Amniotic stem cell (primary cell): ENCODE measurements around the gene LDAF1.
"Not testable (repeated sequence)": the region's sequence is repeated elsewhere in the genome, so short reads cannot be mapped to it uniquely, and the experiment has no call there.

Experiments used
- DNase-seq: peaks from one replicate; lab custom pipeline; 2025; lab: John Stamatoyannopoulos, UW

LDAF1 gene

DNA sequence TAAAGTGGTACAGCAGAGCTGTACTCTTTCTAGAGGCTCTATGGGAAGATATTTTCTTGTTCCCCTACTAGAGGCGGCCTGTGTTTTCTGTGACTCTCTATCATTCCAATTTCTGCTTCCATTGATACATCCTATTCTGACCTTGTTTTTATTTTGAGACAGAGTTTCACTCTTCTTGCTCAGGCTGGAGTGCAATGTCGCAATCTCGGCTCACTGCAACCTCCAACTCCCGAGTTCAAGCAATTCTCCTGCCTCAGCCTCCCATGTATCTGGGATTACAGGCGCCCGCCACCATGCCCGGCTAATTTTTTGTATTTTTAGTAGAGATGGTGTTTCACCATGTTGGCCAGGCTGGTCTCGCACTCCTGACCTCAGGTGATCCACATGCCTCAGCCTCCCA is 36.9 kb downstream of the LDAF1 start:
- DNase-seq: not testable (repeated sequence)

DNA sequence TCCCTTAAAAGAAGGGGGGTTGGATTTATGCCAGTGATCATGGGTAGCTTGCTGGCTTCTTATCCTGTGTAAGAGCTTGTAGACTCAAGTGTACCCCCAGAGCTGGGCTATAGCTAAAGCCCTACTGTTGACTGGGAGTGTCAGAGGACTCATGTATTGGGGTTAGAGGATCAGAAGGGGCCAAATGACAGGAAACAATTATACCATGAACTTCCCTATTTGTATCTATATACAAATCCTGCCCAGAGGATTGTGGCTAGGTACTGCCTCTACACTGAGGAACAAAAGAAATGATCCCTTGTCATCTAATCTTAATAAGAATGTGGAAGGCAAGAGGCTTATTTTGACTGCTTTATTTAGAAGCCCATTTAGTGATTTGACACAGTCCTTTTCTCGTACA is 38.6 kb downstream of the LDAF1 start:
- DNase-seq: no peak

DNA sequence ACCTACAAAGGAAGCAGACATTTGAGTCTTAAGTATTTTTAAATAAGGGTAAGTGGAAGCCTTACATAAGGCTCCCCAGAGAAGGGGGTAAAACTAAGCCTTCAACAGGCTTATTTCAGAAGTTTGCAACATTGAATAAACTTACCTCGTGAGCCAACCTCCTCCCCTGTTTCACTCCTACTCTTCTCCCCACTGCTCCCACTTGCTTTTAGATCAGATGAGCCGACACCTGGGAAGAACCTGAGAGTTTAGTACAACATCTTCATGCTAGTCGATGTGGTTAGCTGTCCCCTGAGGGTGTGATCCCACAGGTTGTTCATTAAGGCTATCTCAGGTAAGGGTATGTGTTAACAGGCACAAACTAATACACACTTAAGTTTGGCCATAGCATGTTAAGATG is 39.1 kb downstream of the LDAF1 start:
- DNase-seq: no peak

DNA sequence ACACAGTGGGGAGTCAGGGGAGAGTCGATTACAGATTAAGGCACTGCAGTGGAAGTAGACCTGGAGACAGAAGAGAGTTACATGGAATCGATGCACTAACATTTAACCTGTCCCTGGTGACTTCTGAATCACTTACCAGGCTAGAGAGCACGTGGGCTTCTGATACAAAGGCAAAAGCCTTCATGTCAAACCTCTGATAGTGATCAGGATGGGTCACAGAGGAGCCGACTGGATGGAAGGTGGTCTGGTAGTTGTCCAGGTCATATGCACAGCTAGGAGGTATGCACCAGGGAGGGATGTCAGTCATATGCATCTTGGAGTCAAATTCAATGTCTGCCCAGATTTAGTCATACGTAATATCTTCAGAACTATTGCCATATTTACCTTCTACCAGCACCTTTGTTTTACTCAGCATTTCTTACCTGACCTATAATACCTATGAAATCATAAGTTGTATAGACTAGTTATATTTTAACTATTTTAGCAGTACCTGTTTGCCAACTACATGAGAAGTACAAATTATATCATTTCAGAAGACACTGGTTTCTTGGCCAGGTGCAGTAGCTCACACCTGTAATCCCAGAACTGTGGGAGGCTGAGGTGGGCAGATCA is 41.2 kb downstream of the LDAF1 start:
- DNase-seq: no peak

DNA sequence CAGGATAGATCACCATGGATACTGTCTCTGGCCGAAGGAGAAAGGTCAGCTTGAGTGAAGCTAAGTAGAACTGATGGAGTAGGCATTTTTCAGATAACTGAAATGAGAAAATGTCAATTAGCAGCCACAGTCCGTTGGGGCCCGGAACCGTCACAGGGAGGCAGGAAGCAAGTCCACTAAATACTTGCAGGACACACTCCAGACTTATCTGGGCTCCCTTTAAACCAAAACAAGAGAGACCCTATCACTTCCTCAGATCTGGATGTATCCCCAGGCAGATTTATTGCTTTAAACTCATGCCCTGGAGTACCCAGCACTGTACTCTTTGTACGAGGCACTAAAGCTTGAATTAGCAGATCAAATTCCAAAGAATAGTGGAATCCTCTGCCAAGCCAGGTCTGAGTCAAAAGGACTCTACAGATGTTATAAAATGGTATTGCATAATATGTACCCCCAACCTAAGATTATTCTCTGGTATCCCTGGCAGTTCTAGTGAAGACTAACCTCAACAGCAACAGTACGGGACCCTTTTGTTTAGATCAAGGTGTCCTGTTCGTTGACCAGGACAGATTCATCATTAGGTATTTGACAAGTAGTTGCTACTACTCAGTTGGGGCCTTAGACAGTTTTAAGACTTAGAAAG is 44.8 kb downstream of the LDAF1 start:
- DNase-seq: no peak

DNA sequence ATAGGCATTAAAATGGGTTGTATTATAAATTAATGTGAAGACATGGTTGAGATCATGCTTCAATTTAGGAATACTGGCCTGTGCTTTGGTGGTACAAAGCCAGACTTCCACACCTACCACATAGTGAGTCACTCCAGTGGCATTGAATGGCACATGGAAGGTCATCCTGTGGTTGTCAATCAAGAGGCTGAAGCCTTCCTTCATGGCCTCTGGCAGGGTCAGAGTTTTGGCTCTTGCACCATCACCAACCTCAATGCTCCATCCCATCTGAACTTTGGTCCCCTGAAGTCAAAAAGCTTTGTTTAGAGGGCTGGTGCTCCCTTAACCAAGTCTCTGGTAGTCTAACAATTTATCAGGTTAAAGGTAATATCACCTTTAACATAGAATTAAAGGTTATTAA is 46.8 kb downstream of the LDAF1 start:
- DNase-seq: no peak

DNA sequence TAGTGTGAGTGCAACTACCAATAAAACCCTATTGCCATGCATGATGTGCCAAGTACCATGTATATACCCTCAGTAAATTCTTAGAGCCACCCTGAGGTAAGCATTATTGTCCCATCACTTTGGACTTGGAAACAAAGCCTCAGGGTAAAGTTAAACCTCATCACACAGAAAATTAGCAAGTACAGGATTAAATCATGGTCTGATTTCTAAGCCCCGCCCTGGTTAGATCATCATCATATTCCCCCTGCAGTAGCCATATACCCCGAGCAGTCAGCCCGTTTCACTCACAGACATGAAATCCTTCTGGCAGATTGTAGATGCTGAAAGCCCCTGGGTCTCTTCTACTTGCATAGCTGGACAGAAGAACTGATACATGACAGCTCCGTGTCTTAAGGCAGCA is 48.1 kb downstream of the LDAF1 start:
- DNase-seq: no peak

DNA sequence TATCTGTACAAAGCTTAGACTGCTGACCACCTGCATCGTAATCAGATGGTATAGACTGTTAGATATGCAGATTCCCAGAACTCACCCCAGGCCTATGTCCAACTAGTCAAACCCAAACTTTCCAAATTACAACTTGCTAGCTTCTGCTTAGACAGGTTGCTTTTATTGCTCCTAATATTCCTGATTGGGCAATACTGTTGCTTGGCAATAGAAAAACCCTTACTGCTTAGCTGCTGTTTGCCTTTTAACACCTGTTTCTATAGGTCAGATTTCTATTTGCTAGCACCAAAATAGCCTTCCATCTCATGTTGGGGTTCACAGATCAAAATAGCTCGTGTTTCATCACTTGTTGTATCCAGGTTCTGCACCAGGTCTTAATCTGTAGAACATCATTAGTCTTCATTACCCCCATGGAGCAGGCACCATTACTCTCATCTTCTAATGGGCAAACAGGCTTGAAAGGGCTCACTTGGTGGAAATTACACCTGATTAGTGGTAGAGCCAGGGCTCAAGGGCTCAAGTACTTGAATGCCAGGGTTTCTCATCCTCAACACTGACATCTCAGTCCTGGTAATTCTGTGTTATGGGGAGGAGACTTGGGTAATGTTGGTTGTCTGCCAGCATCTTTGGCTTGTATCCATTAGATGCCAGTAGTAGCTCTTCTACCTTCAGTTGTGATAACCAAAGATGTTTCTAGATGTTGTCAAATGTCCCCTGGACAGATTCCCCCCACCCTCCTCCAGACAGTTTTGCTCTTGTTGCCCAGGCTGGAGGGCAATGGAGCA is 50.2 kb downstream of the LDAF1 start:
- DNase-seq: no peak

DNA sequence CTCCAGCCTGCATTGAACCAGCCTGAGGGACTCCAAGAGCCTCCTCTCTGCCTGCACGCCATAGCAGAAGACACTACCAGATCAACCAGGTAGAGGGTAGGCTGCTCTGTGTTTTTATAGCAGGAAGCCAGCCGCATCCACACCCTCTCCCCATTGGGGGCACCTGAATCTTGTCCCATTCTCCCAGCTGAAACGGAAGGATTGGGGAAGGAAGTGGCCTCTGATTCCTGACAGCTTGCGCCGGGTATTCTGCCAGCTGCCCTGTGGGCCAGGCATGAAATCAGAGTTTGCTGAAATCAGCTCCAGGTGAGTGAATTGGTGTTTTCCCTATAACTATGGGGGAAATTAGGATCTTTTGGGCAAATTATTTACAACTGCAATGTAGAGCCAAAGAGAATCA is 53.0 kb downstream of the LDAF1 start, which contains the start of gene ZP2:
TSS of gene ZP2 (minus strand) at position 89 of the 400 bp plus-strand sequence. CDS start at position 62, 27 bp downstream.
- no peak for DNase-seq

DNA sequence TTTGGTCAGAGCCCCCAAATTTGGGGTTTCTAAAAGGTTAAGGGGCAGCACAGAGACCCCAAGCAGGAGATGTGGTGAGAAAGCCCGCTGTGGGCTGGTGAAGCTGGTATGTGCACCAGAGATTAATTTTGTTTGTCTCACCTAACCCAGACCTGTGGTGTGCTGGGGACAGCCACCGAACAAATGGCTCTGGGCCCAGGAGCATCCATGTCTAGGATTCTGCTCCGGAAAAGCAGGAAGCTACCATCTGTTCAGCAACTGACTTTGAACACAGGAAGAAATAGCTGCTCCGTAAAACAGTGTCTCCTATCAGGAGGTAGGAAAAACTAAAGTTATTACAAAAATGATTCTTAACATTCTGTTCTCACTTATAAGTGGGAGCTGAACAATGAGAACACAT is 55.6 kb downstream of the LDAF1 start:
- DNase-seq: no peak

DNA sequence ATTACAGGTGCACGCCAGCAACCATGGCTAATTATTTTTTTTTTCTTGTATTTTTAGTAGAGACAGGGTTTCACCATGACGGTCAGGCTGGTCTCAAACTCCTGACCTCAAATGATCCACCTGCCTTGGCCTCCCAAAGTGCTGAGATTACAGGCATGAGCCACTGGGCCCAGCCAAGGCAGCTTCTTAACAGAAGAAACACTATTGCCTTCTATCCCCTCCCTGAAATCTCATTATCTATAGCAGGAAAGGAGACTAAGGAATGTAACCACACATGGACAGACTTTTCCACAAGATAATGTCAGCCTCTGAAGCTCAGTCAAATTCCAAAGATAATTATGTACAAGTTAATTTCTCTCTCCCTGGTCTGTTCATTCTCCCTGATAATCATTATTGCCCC is 58.6 kb downstream of the LDAF1 start:
- no peak for DNase-seq

DNA sequence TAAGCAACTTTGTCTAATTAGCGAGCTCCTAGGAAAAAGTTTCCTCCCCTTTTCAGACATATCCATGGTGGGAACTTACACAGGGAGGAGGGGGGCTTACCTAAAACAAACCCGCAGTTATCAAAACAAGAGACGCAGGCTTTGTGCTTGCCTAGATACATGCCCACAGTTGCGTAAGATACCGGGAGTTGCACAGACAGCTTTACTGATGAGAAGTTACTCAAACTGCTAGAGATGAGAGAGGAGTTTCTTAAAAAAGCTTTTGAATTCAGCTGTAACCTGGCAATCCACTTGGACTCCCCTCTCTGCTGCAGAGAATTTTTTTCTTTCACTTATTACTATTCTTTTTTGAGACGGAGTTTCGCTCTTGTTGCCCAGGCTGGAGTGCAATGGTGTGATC is 59.7 kb downstream of the LDAF1 start:
- no peak for DNase-seq

DNA sequence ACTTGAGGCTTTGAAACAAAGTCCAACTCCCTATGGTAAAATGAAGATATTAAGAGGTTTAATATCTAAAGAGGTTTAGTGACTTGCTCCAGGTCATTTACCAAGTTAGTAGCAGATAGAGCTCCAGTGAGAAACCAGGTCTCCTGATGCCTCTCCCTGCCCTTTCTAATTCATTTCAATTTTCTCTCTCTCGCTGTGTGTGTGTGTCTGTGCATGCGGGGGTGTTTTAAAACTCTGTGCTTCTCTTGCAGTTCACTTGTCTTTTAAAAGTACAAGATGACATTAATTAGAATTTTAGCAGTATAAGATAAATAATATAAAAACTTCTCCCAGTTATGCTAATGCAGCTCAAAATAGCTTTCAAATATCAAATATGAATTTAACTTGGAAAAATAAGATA is 61.1 kb downstream of the LDAF1 start:
- no peak for DNase-seq

DNA sequence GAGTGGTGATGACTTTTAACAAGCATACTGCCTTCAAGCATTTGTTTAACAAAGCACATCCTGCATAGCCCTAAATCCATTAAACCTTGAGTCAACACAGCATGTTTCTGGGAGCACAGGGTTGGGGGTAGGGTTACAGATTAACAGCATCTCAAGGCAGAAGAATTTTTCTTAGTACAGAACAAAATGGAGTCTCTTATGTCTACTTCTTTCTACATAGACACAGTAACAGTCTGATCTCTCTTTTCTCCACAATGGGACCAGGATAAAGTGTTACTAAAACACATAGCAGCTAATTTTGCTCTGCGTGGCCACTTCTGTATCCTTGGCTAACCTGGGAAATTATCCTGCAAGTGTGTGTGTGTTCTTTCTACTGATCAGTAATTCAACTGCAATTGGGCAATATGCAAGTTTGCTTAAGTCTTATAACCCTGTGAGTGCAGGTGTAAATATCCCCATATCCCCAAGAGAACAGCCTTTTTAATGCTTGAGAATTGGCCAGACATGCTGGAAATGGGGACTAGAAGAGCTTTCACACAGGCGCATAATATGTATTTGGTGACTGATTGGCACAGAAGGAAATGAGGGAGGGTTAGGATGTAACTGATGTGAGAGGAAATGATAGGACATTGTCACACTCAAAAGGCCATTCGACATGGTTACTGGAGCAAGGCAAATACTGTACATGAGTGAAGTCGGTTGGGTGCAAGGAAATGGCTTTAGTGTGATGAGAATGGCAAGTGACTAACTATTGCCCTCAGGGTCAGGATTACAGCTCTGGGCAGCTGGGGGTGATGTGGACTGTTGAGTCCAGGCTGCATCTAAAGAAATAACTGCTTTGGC is 64.2 kb downstream of the LDAF1 start:
- DNase-seq: no peak

DNA sequence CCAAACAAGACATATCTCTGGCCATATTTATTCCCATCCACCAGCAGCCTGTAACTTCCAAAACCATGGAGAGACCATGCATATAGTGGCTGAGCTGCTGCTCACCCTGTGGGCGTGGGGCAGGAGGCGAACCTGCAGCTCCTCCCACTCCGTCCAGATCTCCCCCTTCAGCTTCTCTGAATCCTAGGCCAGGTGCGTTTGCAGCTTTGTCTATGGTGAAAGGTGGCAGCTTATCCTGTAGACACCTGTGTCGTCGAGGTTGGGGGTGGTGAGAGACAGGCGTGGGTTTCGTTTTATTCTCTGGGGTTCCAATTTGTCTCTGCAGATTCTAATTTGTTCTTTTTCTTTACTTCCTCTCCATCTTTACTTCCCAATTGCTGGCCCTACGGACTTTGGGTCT is 65.3 kb downstream of the LDAF1 start:
- DNase-seq: no peak

DNA sequence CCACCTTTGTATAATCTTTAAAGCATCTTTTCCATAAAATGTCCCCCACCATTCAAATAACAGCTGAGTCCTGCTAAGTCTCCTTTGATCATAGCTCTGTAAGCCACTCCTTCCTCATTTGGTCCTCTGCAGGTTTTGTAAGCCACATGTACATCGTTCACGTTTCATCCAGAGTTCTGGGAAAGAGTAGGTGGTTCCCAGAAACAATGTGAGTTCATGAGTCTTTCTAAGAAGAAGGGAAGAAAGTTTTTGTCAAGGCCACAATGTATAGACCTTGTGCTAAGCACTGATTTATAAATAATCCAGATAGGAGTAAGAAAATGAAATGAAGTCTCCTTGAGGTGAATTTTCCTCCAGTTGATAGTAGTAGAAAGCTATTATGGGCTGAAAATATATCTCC is 66.3 kb downstream of the LDAF1 start:
- DNase-seq: no peak

DNA sequence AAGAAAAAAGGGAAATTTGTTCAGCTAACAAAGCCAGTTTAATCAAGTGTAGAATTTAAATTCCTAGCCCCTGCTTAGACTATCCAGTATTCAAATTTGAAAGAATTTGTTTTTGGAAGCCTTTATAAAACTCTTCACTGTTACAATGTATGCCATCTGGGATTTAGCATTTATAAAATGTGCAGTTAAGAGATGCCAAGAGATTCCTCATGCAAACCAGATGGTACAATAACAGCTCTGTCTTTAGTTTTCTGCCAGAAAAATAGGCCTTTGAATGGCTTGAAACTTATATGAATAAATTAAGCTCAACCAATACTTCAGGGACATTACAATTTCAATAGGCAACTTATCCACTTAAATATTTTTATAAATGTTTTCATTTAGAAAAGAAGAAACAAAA is 68.3 kb downstream of the LDAF1 start:
- DNase-seq: no peak

DNA sequence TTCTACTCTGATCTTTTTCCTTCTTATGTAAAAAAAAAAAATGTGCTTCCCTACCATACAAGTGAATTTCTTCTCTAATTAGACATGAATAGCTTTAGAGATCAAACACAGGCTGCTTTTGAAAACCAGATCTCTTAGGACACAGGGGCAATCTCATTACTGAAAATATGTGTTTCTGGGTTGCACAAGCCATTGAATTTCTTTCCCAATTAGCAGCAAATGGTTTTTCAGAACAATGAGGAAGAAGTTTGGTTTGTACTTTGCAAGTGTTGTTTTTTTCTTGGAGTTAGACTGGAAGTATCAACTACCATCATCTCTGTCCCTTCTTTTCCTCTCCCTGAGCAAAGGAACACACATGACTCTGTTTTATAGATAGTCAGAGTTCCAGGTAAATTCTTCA is 69.4 kb downstream of the LDAF1 start:
- no peak for DNase-seq

DNA sequence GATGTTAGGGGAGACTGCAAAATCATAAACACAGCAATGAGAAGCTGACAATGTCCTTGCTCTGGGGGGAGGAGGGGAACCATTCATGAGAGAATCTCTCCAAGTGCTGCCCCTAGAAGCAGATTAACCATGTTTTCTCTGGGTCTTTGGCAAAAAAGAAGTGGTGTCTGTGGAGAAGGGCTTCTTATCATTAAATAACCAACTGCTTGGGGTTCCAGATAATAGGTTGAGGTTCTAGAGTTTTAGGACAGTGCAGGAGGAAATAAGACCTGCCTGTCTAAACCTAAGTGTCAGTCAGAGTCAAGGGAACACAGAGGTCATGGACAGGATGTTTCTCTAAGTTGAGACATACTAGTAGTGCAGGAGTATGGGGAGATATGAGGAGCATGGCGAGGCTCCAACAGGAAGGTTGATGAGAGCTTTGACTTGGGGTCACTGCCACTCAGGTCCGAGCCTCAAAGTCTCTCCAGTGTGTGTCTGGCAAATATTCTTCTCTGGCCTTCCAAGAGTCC is 69.9 kb downstream of the LDAF1 start:
- DNase-seq: no peak
